DOHH2 (cell line): ENCODE measurements around the gene STIM2.

Experiments
- H3F3A ChIP-seq: fragments of 200-600 bp; sonication (generic), shearing (Covaris generic); 2 replicates; pipeline ENCODE4 v1.6.0; 2016; ENCODE audit warnings: antibody characterized with exemption, mild to moderate bottlenecking; ENCODE audit not compliant: control insufficient read depth, insufficient read depth
- H3K27ac ChIP-seq: fragments of 200-600 bp; sonication (generic); 2 replicates; pipeline ENCODE4 v1.5.1; 2014; ENCODE audit warnings: low read depth, mild to moderate bottlenecking, low read length, moderate library complexity
- H3K27me3 ChIP-seq: fragments of 200-600 bp; sonication (generic); 2 replicates; pipeline ENCODE4 v1.6.1; 2014; ENCODE audit warnings: mild to moderate bottlenecking, low read length, mixed read lengths; ENCODE audit not compliant: control insufficient read depth
- H3K36me3 ChIP-seq: fragments of 200-600 bp; sonication (generic); 2 replicates; pipeline ENCODE4 v1.6.1; 2014; ENCODE audit warnings: mild to moderate bottlenecking, low read length, moderate library complexity, mixed read lengths; ENCODE audit not compliant: control insufficient read depth
- H3K4me1 ChIP-seq: fragments of 200-600 bp; sonication (generic); 2 replicates; pipeline ENCODE4 v1.6.1; 2014; ENCODE audit warnings: mild to moderate bottlenecking, low read length, mixed read lengths; ENCODE audit not compliant: control insufficient read depth
- H3K4me2 ChIP-seq: fragments of 200-600 bp; sonication (generic); 2 replicates; pipeline ENCODE4 v1.6.0; 2014; ENCODE audit warnings: mild to moderate bottlenecking, low read length, moderate library complexity
- H3K4me3 ChIP-seq: fragments of 200-600 bp; sonication (generic); 2 replicates; pipeline ENCODE4 v1.5.1; 2014; ENCODE audit warnings: mild to moderate bottlenecking, low read length, mixed read lengths
- H3K79me2 ChIP-seq: fragments of 200-600 bp; sonication (generic); 2 replicates; pipeline ENCODE4 v1.6.1; 2014; ENCODE audit warnings: mild to moderate bottlenecking, low read length, mixed read lengths; ENCODE audit not compliant: control insufficient read depth
- H3K9me2 ChIP-seq: fragments of 200-600 bp; sonication (generic); replicated peaks from 2 replicates; pipeline ENCODE4 v1.6.1; 2014; ENCODE audit warnings: mild to moderate bottlenecking, low read length, mixed read lengths; ENCODE audit not compliant: control insufficient read depth
- H3K9me3 ChIP-seq: fragments of 200-600 bp; sonication (generic); 2 replicates; pipeline ENCODE4 v1.6.1; 2014; ENCODE audit warnings: antibody characterized with exemption, low read length, mixed read lengths; ENCODE audit not compliant: control insufficient read depth, insufficient read depth
- H4K20me1 ChIP-seq: fragments of 200-600 bp; sonication (generic); 2 replicates; pipeline ENCODE4 v1.6.0; 2014; ENCODE audit warnings: low read depth, mild to moderate bottlenecking, antibody characterized with exemption, low read length, moderate library complexity; ENCODE audit not compliant: control insufficient read depth, insufficient read depth
- CTCF ChIP-seq: fragments of 200-600 bp; sonication (generic); IDR thresholded peaks from one replicate; pipeline ENCODE4 v1.5.1; 2014; ENCODE audit warnings: antibody characterized with exemption, mild to moderate bottlenecking, low read depth, low read length; ENCODE audit not compliant: poor library complexity, severe bottlenecking
- EZH2phosphoT487 ChIP-seq: fragments of 200-600 bp; sonication (generic); IDR thresholded peaks from 2 replicates; pipeline ENCODE4 v1.6.1; 2017; ENCODE audit warnings: borderline replicate concordance, mild to moderate bottlenecking, antibody characterized with exemption, low read length, moderate library complexity, mixed read lengths

The STIM2 gene

DNA sequence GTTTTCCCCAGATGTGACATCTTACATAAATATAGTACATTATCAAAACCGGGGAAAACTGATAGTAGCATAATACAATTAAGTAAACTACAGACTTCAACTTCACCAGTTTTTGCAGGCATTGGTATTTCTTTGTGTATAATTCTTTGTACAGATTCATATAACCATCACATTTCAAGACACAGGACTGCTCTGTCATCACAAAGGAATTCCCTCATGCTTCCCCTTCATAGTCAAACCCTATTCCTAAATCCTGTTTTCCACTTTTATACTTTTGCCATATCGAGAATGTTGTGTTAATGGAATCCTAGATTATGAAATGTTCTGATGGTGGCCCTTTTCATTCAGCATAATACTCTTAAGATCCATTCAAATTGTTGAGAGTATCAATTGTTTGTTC is 36.0 kb downstream of the STIM2 start:
- no peak for TF ChIP-seq CTCF
- no peak for TF ChIP-seq EZH2phosphoT487
- H4K20me1 ChIP-seq: no peaks in the 10 kb centered on the region
- peaks cover 41% of the 10 kb centered on the region for H3K4me1 ChIP-seq
- H3K27ac ChIP-seq: no peak overlapping the region
- H3K4me3 ChIP-seq: no peak overlapping the region
- no peaks in the 10 kb centered on the region for H3K27me3 ChIP-seq
- H3K4me2 ChIP-seq: no peak overlapping the region
- H3K79me2 ChIP-seq: peaks cover 98% of the 10 kb centered on the region
- H3K36me3 ChIP-seq: peaks cover 13% of the 10 kb centered on the region
- no peaks in the 10 kb centered on the region for H3F3A ChIP-seq
- H3K9me3 ChIP-seq: no peaks in the 10 kb centered on the region
- no peaks in the 10 kb centered on the region for H3K9me2 ChIP-seq

- no peaks in the 10 kb centered on the region for H3F3A ChIP-seq
- no peaks in the 10 kb centered on the region for H4K20me1 ChIP-seq
- H3K9me3 ChIP-seq: no peaks in the 10 kb centered on the region
- peaks cover 51% of the 10 kb centered on the region for H3K4me1 ChIP-seq
- no peaks in the 10 kb centered on the region for H3K27me3 ChIP-seq
- H3K4me2 ChIP-seq: no peak overlapping the region
- no peaks in the 10 kb centered on the region for H3K9me2 ChIP-seq
- TF ChIP-seq EZH2phosphoT487 (no peak), CTCF (no peak)
- no peak overlapping the region for H3K27ac ChIP-seq
- no peak overlapping the region for H3K4me3 ChIP-seq
- H3K79me2 ChIP-seq: peaks cover 98% of the 10 kb centered on the region
- peaks cover 13% of the 10 kb centered on the region for H3K36me3 ChIP-seq
These were observed 39.4 kb downstream of the STIM2 start for GRCh38 chr4:26899991-26900390.

DNA sequence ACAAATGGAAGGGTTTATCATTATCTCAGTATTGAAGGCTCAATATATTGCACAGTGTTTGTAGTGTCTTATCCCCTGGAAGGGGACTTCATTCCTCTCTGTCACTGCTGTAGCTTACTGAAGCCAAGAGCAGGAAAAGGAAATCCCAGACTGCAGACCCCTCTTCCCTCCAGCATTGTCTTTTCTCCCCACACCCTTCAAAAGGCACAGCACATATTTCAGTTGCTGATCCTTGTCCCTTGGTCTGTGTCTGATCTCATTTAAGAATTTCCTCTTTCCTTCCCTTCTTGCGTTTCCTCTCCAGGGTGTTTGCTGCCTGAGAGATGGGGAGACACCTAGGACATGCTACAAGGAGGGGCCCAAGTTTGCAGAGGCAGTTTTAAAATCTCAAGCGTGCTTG is 40.1 kb downstream of the STIM2 start:
- no peaks in the 10 kb centered on the region for H3K27me3 ChIP-seq
- H3K4me3 ChIP-seq: no peak overlapping the region
- H3K9me3 ChIP-seq: no peaks in the 10 kb centered on the region
- no peak overlapping the region for H3K4me2 ChIP-seq
- H3K79me2 ChIP-seq: peaks cover 99% of the 10 kb centered on the region
- no peaks in the 10 kb centered on the region for H4K20me1 ChIP-seq
- no peaks in the 10 kb centered on the region for H3K9me2 ChIP-seq
- H3K4me1 ChIP-seq: peaks cover 51% of the 10 kb centered on the region
- H3K27ac ChIP-seq: no peak overlapping the region
- TF ChIP-seq CTCF: no peak
- TF ChIP-seq EZH2phosphoT487: no peak
- no peaks in the 10 kb centered on the region for H3F3A ChIP-seq
- H3K36me3 ChIP-seq: peaks cover 10% of the 10 kb centered on the region

DNA sequence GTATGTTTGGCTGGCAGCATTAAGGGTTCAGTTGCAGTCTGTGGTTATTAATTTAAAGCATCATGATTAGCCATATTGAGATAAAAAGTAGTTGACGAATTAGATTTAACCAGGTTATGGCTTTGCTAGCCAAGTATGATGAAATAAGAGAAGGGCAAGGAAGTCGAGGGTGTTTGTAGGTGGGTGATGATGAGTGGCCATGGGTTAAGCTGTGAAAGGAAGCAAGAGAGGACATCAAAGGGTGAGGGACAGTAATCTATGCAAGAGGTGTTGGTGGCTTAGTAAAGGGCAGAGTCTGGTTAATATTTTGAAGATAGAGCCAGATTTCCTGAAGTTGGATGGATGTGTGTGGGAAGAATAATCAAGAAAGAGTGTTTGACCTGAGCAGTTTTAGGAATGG is 44.5 kb downstream of the STIM2 start:
- peaks cover 95% of the 10 kb centered on the region for H3K79me2 ChIP-seq
- H3K9me3 ChIP-seq: no peaks in the 10 kb centered on the region
- no peak overlapping the region for H3K27ac ChIP-seq
- no peaks in the 10 kb centered on the region for H3F3A ChIP-seq
- peaks cover 8% of the 10 kb centered on the region; the same call in 1 of the 2 replicates for H4K20me1 ChIP-seq
- no peaks in the 10 kb centered on the region for H3K9me2 ChIP-seq
- TF ChIP-seq EZH2phosphoT487 (no peak), CTCF (no peak)
- H3K4me1 ChIP-seq: peaks cover 43% of the 10 kb centered on the region
- H3K36me3 ChIP-seq: peaks cover 6% of the 10 kb centered on the region; the same call in 1 of the 2 replicates
- H3K27me3 ChIP-seq: no peaks in the 10 kb centered on the region
- no peak overlapping the region for H3K4me2 ChIP-seq
- no peak overlapping the region for H3K4me3 ChIP-seq
